Gastrocnemius medialis (tissue), 4 donors: ENCODE measurements around the gene OST4.

ENCODE experiments used
- CTCF ChIP-seq, 5 experiments: fragments of 450-650 bp in 3 of 5; fragments of 200-600 bp in 2 of 5; sonication (generic) in 2 of 5; IDR thresholded peaks in 4 of 5; conservative IDR thresholded peaks in 1 of 5; 1 replicate in 4 of 5; 2 replicates in 1 of 5; pipeline ENCODE4 v1.5.1; 2016 to 2019; ENCODE audit warnings: antibody characterized with exemption in 5 of 5, mild to moderate bottlenecking in 3 of 5, moderate library complexity in 3 of 5
- POLR2A ChIP-seq, 2 donors: fragments of 450-650 bp; IDR thresholded peaks; one replicate each; pipeline ENCODE4 v1.6.1; 2017; ENCODE audit warnings: antibody characterized with exemption in 2 of 2, mild to moderate bottlenecking in 2 of 2, moderate library complexity in 2 of 2

GRCh38 chr2:27085062-27085672 is 13.7 kb upstream of the OST4 start:
- TF ChIP-seq CTCF (IDR thresholded peaks at IDR 0.05 in 4 of 5, conservative IDR thresholded peaks at IDR 0.05 in 1 of 5) (peak in 1 of 5 experiments; percentile 8), POLR2A (IDR thresholded peaks at IDR 0.05) (no peak)
